ENCODE data around the gene SPTBN1.

SPTBN1 gene

DNA sequence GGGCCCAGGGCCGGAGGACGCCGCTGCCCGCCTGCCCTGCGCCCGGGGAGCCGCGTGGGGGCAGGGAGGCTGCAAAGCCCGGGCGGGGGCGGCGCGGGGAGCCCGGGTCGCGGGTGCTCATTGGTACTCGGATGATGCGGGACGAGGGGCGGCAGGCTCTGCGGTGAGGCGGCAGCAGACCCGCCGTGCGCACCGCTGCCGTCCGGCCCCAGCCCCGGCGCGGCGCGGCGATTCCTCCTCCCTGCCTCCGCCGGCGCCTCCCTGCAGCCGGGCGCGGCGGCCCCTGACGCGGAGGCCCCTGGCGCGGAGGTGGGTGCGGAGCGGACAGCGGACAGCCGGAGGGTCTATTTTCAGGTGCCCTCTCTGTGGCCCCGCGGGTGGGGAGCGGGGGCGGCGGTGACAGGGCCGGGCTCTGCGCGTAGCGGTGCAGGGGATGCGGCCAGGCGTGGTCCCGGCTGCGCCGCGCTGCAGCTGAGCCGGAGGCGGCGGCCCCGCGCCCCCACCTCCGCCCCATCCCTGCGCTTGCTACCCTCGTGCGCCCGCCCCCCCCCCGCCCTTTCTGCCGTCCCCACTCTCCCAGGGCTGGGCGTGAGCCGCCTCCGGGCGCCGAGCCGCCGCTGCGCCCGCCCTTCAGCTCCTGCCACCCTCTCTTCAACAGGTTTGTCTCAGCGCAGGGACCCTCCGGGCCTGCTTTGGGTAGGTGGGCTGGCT lies 640 bp downstream of the SPTBN1 start:
- peak; percentile 34 for ATAC-seq (ENCODE audit: low read depth)
- peak overlapping the region; percentile 94 for H3K4me3 ChIP-seq (ENCODE audit: severe bottlenecking)
- H3K4me1 ChIP-seq (ENCODE audit: insufficient read depth, poor library complexity, severe bottlenecking) = peaks cover 6% of the 10 kb centered on the region
- H3K36me3 ChIP-seq (ENCODE audit: low read depth) = no peaks in the 10 kb centered on the region
- TF ChIP-seq, protein P1, sequence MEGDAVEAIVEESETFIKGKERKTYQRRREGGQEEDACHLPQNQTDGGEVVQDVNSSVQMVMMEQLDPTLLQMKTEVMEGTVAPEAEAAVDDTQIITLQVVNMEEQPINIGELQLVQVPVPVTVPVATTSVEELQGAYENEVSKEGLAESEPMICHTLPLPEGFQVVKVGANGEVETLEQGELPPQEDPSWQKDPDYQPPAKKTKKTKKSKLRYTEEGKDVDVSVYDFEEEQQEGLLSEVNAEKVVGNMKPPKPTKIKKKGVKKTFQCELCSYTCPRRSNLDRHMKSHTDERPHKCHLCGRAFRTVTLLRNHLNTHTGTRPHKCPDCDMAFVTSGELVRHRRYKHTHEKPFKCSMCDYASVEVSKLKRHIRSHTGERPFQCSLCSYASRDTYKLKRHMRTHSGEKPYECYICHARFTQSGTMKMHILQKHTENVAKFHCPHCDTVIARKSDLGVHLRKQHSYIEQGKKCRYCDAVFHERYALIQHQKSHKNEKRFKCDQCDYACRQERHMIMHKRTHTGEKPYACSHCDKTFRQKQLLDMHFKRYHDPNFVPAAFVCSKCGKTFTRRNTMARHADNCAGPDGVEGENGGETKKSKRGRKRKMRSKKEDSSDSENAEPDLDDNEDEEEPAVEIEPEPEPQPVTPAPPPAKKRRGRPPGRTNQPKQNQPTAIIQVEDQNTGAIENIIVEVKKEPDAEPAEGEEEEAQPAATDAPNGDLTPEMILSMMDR (IDR thresholded peaks at IDR 0.05; ENCODE audit: poor library complexity, severe bottlenecking) = no peak
- no peaks in the 10 kb centered on the region for H3K27me3 ChIP-seq (ENCODE audit: insufficient read depth, poor library complexity, severe bottlenecking)
- peak overlapping the region; percentile 55 for H3K27ac ChIP-seq (ENCODE audit: poor library complexity, severe bottlenecking)
- DNase-seq (ENCODE audit: low spot score) = no peak
- H3K9me3 ChIP-seq (ENCODE audit: severe bottlenecking) = no peaks in the 10 kb centered on the region

DNA sequence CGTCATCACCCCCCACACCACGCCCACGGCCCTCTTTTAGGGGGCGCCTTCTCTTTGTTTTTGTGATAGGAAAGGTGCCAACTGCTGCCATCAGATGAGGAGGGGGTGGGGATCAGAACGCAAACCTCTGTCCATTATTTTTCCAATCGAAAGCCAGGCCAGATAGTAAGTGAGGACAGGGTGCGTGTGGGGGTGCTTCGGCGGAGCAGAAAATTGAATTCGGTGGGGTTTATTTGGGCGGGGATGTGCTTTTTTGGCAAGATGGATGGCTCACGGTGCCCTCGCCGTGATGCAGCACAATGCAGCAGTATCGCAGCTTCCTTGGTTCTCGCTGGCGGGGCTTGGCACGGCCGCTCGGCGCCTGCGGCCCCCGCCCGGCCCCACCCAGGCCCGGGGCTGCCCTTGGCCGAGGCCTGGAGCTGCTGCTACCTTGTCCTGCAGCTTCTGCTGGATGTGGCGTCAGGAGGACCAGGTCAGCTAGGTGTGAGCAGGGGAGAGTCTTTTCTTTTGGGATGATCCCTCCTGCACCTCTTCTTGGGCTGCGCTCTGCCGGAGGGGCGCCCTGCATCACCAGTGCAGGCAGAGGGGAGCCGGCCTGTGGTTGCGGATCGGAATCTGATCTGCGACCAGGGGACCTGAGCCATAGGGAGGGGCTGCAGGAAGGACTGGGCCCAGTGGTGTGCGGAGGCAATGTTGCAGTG lies 1.3 kb downstream of the SPTBN1 start:
- DNase-seq (ENCODE audit: low spot score) (no peak), ATAC-seq (ENCODE audit: low read depth) (peak; percentile 35)
- peak overlapping the region; percentile 94 for H3K4me3 ChIP-seq (ENCODE audit: severe bottlenecking)
- no peaks in the 10 kb centered on the region for H3K9me3 ChIP-seq (ENCODE audit: severe bottlenecking)
- TF ChIP-seq, protein P1 (IDR thresholded peaks at IDR 0.05; ENCODE audit: poor library complexity, severe bottlenecking) = no peak
- H3K4me1 ChIP-seq (ENCODE audit: insufficient read depth, poor library complexity, severe bottlenecking) = peaks cover 6% of the 10 kb centered on the region
- no peaks in the 10 kb centered on the region for H3K27me3 ChIP-seq (ENCODE audit: insufficient read depth, poor library complexity, severe bottlenecking)
- no peaks in the 10 kb centered on the region for H3K36me3 ChIP-seq (ENCODE audit: low read depth)
- H3K27ac ChIP-seq (ENCODE audit: poor library complexity, severe bottlenecking) = peak overlapping the region; percentile 55

DNA sequence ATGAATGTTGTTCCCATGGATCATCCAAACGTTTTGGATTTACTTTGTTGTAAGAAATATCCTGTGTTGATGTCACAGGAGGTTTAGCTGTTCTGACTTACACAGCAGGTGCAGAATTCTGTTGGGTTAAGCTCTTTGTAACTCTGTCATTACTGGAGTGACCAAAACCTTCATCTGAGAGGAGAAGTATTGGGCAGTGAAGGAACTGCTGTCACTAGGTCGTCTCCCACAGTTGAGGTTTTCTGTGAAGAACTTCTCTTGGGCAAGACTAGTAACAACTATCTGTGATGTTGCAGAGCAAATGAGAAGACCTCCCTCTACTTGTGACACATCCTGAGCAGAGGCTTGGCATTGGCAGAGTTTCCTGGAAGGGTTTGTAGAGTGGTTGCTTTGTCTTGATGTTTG lies 2.9 kb downstream of the SPTBN1 start:
- peaks cover 6% of the 10 kb centered on the region for H3K4me1 ChIP-seq (ENCODE audit: insufficient read depth, poor library complexity, severe bottlenecking)
- ATAC-seq (ENCODE audit: low read depth) (no peak), DNase-seq (ENCODE audit: low spot score) (no peak)
- H3K27me3 ChIP-seq (ENCODE audit: insufficient read depth, poor library complexity, severe bottlenecking) = no peaks in the 10 kb centered on the region
- H3K9me3 ChIP-seq (ENCODE audit: severe bottlenecking) = no peaks in the 10 kb centered on the region
- no peaks in the 10 kb centered on the region for H3K36me3 ChIP-seq (ENCODE audit: low read depth)
- H3K4me3 ChIP-seq (ENCODE audit: severe bottlenecking) = no peak overlapping the region
- TF ChIP-seq, protein P1 (IDR thresholded peaks at IDR 0.05; ENCODE audit: poor library complexity, severe bottlenecking) = no peak
- H3K27ac ChIP-seq (ENCODE audit: poor library complexity, severe bottlenecking) = no peak overlapping the region

DNA sequence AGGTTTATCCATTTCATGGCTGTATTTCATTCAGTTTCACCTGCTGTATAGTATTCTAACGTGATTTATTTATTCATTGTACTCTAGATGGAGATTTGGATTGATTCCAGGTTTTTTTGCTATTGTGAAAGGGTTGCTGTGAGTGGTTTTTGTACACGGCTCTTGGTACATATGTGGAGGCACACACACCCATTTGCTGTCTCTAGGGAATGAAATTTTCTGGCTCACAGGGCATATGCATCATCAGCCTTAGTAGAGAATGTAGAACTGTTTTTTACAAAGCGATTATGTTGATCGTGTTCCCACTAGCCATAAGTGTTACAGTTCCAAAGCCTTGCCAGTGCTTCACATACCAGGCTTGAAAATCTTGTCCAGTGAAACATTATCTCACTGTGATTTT lies 5.1 kb downstream of the SPTBN1 start:
- no peak for DNase-seq (ENCODE audit: low spot score)
- no peak overlapping the region for H3K4me3 ChIP-seq (ENCODE audit: severe bottlenecking)
- no peak for ATAC-seq (ENCODE audit: low read depth)

More for the DNA sequence above, 5.1 kb downstream of the SPTBN1 start:
- Histone ChIP-seq H3K9me3 (ENCODE audit: severe bottlenecking) (no peaks in the 10 kb centered on the region), H3K27me3 (ENCODE audit: insufficient read depth, poor library complexity, severe bottlenecking) (no peaks in the 10 kb centered on the region), H3K36me3 (ENCODE audit: low read depth) (no peaks in the 10 kb centered on the region), H3K4me1 (ENCODE audit: insufficient read depth, poor library complexity, severe bottlenecking) (no peaks in the 10 kb centered on the region), H3K27ac (ENCODE audit: poor library complexity, severe bottlenecking) (no peak overlapping the region)
- TF ChIP-seq, protein P1 (IDR thresholded peaks at IDR 0.05; ENCODE audit: poor library complexity, severe bottlenecking) = no peak

All from RWPE2 (cell line).